HepG2 (cell line): ENCODE measurements around the gene IGSF11. TPM values are rescaled to one million over a fixed set of nuclear protein-coding genes. Genes with fewer than 3 reads are reported as not detected.

ENCODE experiments used
- AKAP8 ChIP-seq: sonication (generic); formaldehyde crosslinking; IDR thresholded peaks from 2 replicates; pipeline ENCODE4 v1.5.1; 2020; ENCODE audit warnings: mild to moderate bottlenecking, missing genetic modification reagents
- ARID4A ChIP-seq: sonication (generic); formaldehyde crosslinking; IDR thresholded peaks from 2 replicates; pipeline ENCODE4 v1.5.0; 2020; ENCODE audit warnings: mild to moderate bottlenecking, missing genetic modification reagents, borderline replicate concordance
- ATF1 ChIP-seq: IDR thresholded peaks from 2 replicates; pipeline ENCODE4 v1.6.1; 2016; ENCODE audit warnings: mild to moderate bottlenecking, control low read depth
- HOXD1 ChIP-seq: sonication (generic); formaldehyde crosslinking; IDR thresholded peaks from 2 replicates; pipeline ENCODE4 v1.5.0; 2020; ENCODE audit warnings: missing genetic modification reagents
- PRDM10 ChIP-seq: sonication (generic); formaldehyde crosslinking; IDR thresholded peaks from 2 replicates; pipeline ENCODE4 v1.4.0; 2020; ENCODE audit warnings: low read depth, missing genetic modification reagents
- ZBTB33 ChIP-seq: sonication (generic); formaldehyde crosslinking; IDR thresholded peaks from 2 replicates; pipeline ENCODE4 v1.4.0; 2020; ENCODE audit warnings: missing genetic modification reagents
- ZNF263 ChIP-seq: sonication (generic); formaldehyde crosslinking; IDR thresholded peaks from 2 replicates; pipeline ENCODE4 v1.4.0; 2020; ENCODE audit warnings: missing genetic modification reagents
- ZNF598 ChIP-seq: sonication (generic); formaldehyde crosslinking; IDR thresholded peaks from 2 replicates; pipeline ENCODE4 v1.5.1; 2020; ENCODE audit warnings: mild to moderate bottlenecking, missing genetic modification reagents, borderline replicate concordance
- ZNF781 ChIP-seq: sonication (generic); formaldehyde crosslinking; IDR thresholded peaks from 2 replicates; pipeline ENCODE4 v1.5.1; 2020; ENCODE audit warnings: borderline replicate concordance, mild to moderate bottlenecking, missing genetic modification reagents; ENCODE audit errors: not compliant biosample characterization
- polyA plus RNA-seq, 8 experiments: library from polyadenylated mRNA; depleted of rRNA in 3 of 8; stranded (reverse) in 7 of 8; unstranded in 1 of 8; fragments of >200 nt; fragmentation: Illumina TruSeq in 4 of 8; extraction: Trizol in 4 of 8; gene quantifications; 2 replicates each; pipeline versions ENCODE4 v1.2.1 to v1.2.3, GENCODE V29; 2011 to 2016; ENCODE audit warnings: low read depth in 4 of 8, missing spikeins in 1 of 8, mixed read lengths in 1 of 8; ENCODE audit not compliant: insufficient read depth in 1 of 8
- total RNA-seq, 5 experiments: library from RNA; depleted of rRNA; stranded (reverse); fragments of >200 nt; fragmentation: Illumina TruSeq; extraction: Trizol; gene quantifications; 2 replicates each; pipeline ENCODE4 v1.2.3, GENCODE V29; 2016; ENCODE audit warnings: low read depth in 1 of 5
- TF ChIP-seq, protein P1 (sequence below): sonication (generic); formaldehyde crosslinking; IDR thresholded peaks from 2 replicates; pipeline ENCODE4 v1.5.1; 2020; ENCODE audit warnings: mild to moderate bottlenecking, missing genetic modification reagents, moderate library complexity

Gene IGSF11
- total and polyA plus RNA-seq, 2 of the 13 experiments (the other 11 are each of a cell fraction or from before 2014, with no cell fraction given), result not detected

DNA sequence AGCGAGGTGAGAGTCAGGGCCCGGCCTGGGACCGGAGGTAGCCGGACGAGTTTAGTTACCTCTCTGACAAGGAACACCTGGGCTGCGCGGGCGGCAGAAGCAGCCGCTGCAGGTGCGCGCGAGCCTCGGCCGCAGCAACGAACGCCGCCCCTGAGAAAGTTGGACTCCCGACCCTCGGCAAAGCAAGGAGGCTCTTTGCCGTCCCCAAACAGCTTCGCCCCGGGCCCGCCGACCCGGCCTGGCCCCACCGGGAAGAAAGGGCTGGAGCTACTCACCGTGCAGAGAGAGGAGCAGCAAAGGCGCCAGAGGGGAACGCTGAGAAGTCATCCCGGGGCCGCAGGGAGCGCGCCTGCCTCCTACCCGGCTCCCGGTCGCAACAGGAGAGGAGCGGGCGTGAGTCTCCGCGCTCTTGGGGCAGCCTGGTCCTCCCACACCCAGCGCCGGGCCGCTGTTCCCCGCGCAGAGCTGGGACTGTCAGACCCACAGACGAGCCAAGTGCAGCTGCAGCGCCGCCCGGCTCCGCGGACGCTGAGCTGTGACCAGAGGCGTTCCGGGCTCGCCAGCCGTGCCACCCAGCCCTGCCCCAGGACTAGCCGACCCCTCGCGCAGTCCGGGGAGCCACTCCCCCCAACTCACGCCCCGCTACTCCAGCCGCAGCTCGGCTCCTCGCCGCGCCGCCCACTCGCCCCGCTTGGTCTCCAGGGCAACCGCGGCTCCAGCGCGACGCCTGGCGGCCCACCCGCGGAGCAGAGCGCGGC, at the start of gene IGSF11 (continued):
- TF ChIP-seq ZNF598 (CRISPR knock-in tag), result no peak
- TF ChIP-seq ZNF263 (CRISPR knock-in tag), result peak; percentile 34; the same call in 1 of the 2 replicates
- TF ChIP-seq ZNF781 (CRISPR knock-in tag), result no peak
- TF ChIP-seq ATF1, result no peak
- TF ChIP-seq ZBTB33 (CRISPR knock-in tag), result no peak
- no peak for TF ChIP-seq HOXD1 (CRISPR knock-in tag)
- TF ChIP-seq PRDM10, result no peak
- no peak for TF ChIP-seq AKAP8
- TF ChIP-seq, protein P1, sequence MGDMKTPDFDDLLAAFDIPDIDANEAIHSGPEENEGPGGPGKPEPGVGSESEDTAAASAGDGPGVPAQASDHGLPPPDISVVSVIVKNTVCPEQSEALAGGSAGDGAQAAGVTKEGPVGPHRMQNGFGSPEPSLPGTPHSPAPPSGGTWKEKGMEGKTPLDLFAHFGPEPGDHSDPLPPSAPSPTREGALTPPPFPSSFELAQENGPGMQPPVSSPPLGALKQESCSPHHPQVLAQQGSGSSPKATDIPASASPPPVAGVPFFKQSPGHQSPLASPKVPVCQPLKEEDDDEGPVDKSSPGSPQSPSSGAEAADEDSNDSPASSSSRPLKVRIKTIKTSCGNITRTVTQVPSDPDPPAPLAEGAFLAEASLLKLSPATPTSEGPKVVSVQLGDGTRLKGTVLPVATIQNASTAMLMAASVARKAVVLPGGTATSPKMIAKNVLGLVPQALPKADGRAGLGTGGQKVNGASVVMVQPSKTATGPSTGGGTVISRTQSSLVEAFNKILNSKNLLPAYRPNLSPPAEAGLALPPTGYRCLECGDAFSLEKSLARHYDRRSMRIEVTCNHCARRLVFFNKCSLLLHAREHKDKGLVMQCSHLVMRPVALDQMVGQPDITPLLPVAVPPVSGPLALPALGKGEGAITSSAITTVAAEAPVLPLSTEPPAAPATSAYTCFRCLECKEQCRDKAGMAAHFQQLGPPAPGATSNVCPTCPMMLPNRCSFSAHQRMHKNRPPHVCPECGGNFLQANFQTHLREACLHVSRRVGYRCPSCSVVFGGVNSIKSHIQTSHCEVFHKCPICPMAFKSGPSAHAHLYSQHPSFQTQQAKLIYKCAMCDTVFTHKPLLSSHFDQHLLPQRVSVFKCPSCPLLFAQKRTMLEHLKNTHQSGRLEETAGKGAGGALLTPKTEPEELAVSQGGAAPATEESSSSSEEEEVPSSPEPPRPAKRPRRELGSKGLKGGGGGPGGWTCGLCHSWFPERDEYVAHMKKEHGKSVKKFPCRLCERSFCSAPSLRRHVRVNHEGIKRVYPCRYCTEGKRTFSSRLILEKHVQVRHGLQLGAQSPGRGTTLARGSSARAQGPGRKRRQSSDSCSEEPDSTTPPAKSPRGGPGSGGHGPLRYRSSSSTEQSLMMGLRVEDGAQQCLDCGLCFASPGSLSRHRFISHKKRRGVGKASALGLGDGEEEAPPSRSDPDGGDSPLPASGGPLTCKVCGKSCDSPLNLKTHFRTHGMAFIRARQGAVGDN (CRISPR knock-in tag), result peak; percentile 52
- peak; percentile 58; the same call in 1 of the 2 replicates for TF ChIP-seq ARID4A (CRISPR knock-in tag)
